ENCODE measurements around the gene FCGBP.
"Not testable (repeated sequence)": the region's sequence is repeated elsewhere in the genome, so short reads cannot be mapped to it uniquely, and the experiment has no call there.

FCGBP gene

DNA sequence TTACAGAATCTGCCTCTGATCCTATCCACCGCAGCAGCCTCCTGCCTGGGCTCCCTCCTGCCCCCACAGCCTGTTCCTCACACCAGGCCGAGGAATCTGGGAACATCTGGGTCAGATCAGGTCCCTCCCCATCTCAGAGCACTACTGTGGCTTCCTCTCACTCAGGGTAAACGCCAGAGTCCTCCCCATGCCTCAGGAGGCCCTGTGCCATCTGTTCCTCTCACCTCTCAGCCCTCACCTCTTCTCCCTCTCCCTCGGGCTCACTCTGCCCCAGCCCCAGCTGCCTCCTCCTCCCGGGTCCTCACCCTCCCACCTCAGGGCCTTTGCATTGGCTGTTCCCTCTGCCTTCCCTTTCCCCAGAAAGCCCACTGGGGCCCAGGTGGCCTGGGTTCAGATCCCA lies 18.2 kb downstream of the FCGBP start:
- no peak for DNase-seq

GRCh38 chr19:39915848-39916215 lies 18.6 kb downstream of the FCGBP start:
- no peak for DNase-seq

- DNase-seq, result no peak
These were observed 19.2 kb downstream of the FCGBP start for GRCh38 chr19:39915101-39915847.

- no peak for DNase-seq
These were observed 20.6 kb downstream of the FCGBP start for GRCh38 chr19:39913682-39914333.

- DNase-seq, result no peak
These were observed 25.6 kb downstream of the FCGBP start for GRCh38 chr19:39908803-39909202.

GRCh38 chr19:39906820-39907611 lies 27.4 kb downstream of the FCGBP start:
- no peak for DNase-seq

DNA sequence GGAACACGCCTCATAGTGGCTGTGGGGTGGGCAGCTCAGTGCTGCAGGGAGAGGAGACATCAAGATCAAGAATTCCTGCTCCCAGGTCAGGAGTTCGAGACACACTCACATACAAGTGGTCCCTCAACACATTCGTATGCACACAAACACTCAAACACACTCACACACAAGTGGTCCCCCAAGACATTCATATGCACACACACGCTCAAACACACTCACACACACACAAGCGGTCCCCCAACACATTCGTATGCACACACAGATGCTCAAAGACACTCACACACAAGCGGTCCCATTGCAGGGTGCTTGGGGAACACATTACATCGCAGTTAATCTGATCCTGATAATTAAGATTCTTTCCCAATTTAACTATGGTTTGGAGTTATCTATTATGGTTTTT lies 28.2 kb downstream of the FCGBP start:
- no peak for DNase-seq

DNA sequence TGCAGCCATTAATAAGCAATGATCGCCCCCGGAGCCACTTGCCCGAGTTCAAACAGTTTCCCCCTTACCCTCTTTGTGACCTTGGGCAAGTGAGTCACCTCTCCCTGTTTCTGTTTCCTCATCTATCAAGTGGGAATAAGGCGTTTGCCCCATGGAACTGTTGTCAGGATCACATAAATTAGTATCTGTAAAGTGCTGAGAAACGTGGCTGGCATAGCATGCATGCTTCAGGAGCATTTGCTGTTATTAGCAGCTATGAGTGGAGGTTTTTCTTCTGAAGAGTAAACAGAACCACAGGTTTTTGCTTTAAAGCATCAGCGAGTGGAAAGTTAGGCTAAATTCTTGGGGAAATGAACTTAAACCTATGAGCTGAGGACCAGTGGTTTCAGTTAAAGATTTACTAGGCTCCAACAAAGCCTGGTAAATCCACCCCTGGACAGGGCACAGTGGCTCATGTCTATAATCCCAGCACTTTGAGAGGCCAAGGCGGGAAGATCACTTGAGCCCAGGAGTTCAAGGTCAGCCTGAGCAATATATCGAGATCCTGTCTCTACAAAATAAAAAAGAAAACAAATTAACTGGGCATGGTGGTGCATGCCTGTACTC lies 30.8 kb downstream of the FCGBP start:
- DNase-seq, result not testable (repeated sequence)

DNA sequence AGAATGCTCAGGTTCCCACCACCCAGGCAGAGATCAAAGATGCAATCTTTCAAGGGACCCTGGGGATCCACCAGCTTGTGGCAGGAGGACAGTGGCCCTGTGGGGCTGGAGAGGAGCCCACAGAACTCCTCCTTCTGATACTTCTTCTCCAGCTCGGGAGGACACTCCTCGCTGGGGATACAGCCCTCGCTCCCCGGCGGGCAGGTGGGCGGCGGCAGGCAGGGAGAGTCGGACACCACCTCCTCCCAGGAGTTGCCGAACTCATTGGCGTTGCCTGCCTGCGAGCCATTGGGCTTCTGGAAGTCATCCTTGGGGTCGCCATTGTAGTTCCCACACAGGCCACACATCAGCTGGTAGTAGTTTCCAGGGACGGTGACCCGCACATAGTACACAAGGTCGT lies 32.1 kb downstream of the FCGBP start:
- not testable (repeated sequence) for DNase-seq

DNA sequence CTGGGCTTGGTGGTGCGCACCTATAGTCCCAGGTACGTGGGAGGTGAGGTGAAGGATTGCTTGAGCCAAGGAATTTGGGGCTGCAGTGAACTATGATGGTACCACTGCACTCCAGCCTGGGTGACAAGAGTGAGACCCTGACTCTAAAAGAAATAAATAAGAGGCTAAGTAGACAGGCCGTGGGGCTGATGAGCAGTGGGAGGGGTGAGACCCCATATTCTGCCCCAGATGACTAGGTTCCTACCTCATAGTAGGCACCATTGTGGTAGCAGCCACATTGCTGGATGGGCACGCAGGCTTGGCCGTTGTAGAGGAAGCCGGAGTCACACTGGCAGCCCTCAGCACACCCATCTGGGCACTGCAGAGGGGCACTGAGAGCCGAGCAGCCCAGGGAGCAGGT lies 32.8 kb downstream of the FCGBP start:
- DNase-seq, result not testable (repeated sequence)

- not testable (repeated sequence) for DNase-seq
These were observed 35.6 kb downstream of the FCGBP start for GRCh38 chr19:39898858-39899257.

GRCh38 chr19:39897511-39898245 lies 36.8 kb downstream of the FCGBP start:
- peak in 3 of 4 experiments; percentile 18 to 24 (median 22) for DNase-seq

GRCh38 chr19:39895096-39895495 lies 39.3 kb downstream of the FCGBP start:
- not testable (repeated sequence) for DNase-seq

DNA sequence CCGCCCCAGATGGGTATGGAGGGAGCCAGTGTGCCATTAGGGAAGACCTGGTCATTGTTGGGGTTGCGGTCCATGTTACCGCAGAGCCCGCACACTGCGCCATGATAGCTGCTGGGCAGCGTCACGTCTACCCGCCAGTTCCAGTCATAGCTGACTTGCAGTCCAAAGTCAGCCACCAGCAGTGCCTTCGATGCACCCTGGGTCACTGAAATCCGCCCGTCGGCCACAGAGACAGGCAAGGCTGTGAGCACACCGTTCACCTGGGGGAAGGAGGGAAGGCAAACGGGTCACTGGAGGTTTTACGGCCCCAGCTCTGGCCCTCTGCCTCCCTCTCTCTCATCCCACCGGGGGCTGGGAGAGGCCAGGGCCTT lies 40.2 kb downstream of the FCGBP start:
- not testable (repeated sequence) for DNase-seq

DNA sequence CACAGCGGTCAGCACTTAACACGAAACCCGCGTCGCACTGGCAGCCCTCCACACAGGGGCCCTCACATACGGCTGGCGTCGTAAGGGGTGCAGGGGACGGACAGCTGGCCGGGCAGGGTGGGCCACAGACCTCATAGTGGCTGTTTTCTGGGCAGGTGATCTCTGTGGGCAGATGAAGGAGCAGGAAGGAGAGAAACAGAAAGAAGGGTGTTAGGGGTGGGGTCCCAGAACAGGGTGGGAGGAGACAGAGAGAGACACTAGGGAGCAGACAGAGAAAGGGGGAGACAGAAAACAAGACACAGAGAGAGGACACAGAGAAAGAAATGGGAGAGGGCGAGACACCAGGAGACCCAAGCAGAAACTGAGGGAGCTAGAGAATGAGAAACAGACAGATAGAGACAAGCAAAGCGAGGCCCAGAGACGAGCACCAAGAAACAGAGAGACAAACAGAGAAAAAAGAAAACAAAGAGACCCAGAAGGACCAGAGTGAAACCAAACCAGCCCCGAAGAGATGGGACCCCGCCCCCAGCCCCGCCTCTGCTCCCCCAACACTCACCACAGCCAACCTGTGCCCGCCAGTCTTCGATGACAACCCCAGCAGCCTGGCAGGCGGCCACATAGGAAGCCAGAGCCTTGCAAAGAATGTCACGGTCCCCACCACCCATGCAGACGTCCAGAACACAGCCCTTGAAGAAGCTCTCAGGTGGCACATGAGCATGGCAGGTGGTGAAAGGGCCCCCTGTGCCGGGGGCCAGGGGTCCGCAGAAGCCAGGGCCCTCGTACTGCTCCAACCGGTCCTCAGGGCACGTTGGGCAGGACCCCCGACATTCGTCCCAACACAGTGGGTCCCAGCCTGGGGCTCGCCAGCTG lies 40.8 kb downstream of the FCGBP start:
- DNase-seq, result not testable (repeated sequence)

- DNase-seq, result not testable (repeated sequence)
These were observed 41.9 kb downstream of the FCGBP start for GRCh38 chr19:39892506-39892902.

DNA sequence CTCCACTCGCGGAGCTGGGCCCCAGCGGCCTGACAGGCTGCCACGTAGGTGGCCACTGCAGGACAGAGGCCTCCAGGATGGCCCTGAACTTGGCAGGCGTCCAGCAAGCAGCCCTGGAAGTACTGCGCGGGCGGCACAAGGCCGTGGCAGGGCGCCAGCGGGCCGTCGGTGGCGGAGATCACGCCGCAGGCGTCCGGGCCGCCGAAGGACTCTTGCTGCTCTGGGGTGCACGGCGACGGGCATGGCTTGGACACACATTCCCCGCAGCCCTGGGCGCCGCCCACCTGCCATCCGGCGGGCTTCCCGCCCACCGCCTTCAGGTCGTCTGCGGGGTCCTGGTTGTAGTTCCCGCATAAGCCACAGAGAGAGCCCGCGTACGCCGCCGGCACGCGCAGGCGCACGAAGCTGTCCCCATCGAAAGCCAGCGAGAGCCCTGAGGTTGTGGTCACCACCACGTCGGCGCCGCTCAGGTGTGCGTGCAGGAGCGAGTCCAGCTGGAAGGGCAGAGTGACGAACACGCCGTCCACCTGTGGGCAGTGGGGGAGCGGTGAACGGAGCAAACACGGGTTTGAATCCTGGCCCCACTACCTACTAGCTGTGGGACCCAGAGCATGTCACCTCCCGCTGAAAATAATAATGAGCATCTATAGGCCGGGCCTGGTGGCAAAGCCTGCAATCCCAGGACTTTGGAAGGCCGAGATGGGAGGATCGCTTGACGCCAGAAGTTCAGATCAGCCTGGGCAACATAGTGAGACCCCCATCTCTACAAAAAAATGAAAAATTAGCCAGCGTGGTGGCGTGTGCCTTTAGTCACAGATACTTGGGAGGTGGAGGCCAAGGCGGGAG lies 42.6 kb downstream of the FCGBP start:
- DNase-seq, result not testable (repeated sequence)

DNA sequence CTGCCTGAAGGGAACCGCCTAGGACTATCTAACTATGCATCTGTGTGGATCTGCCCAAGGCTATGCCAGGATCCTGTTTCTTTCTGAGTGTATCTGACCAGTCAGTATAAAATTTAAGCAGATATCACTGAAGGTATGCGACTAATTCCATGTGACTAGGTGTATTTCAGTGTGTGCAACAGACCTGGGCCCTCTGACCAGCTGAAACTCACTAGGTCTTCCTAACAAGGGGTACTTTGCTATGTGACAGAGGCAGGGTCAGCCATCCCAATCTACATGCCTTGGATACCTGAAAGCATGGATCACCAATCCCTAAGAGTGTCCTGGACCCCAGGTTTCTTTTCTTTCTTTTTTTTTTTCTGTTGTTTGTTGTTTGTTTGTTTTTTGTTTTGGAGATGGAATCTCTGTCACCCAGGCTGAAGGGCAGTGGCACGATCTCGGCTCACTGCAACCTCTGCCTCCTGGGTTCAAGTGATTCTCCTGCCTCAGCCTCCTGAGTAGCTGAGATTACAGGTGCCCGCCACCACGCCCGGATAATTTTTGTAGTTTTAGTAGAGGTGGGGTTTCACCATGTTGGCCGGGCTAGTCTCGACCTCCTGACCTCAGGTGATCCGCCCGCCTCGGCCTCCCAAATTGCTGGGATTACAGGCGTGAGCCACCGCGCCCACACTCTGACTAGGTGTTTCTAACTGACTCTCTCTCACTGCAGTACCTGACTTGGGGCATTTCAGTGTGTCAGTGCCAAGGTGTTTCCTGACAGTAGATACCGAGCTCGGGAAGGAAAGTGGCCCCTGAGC lies 43.5 kb downstream of the FCGBP start:
- DNase-seq, result no peak

GRCh38 chr19:39889872-39890754 lies 44.3 kb downstream of the FCGBP start:
- not testable (repeated sequence) for DNase-seq

Data from activated CD4-positive, CD25-positive, alpha-beta regulatory T cell (primary cell).